Fibroblast of the aortic adventitia (primary cell): ENCODE measurements around the gene HEPACAM2. TPM values are rescaled to one million over a fixed set of nuclear protein-coding genes. Genes with fewer than 3 reads are reported as not detected.

ENCODE experiments used
- DNase-seq: peaks from one replicate; pipeline ENCODE4 v3.0.0-alpha.2; 2010; ENCODE audit warnings: low read depth
- H3K4me3 ChIP-seq: 2 replicates; pipeline ENCODE4 v1.5.1; 2011; ENCODE audit warnings: low read depth, mild to moderate bottlenecking, control low read depth, low read length, moderate library complexity
- CTCF ChIP-seq: IDR thresholded peaks from 2 replicates; pipeline ENCODE4 v1.5.1; 2011; ENCODE audit warnings: mild to moderate bottlenecking, low read length, control low read depth, inconsistent platforms; ENCODE audit not compliant: insufficient read depth
- total RNA-seq: library from RNA; depleted of rRNA; stranded (reverse); fragments of >200 nt; gene quantifications from 2 replicates; pipeline ENCODE4 v1.2.3, GENCODE V29; 2012; ENCODE audit warnings: low replicate concordance

Gene HEPACAM2
- total RNA-seq, 1 donor = not detected

- no peak for TF ChIP-seq CTCF
- H3K4me3 ChIP-seq = peak overlapping the region; percentile 69
- DNase-seq = peak; percentile 22
Measured at GRCh38 chr7:93146472-93147141, 79.7 kb downstream of the HEPACAM2 start.

- no peak for TF ChIP-seq CTCF
- no peak for DNase-seq
- H3K4me3 ChIP-seq = no peak overlapping the region
Measured at GRCh38 chr7:93146036-93146435, 80.2 kb downstream of the HEPACAM2 start.

- no peak for DNase-seq
- no peak overlapping the region for H3K4me3 ChIP-seq
- no peak for TF ChIP-seq CTCF
Measured at GRCh38 chr7:93145354-93145753, 80.9 kb downstream of the HEPACAM2 start.

- no peak overlapping the region for H3K4me3 ChIP-seq
- no peak for TF ChIP-seq CTCF
- no peak for DNase-seq
Measured at GRCh38 chr7:93142127-93142526, 84.1 kb downstream of the HEPACAM2 start.

GRCh38 chr7:93140582-93141191, 85.6 kb downstream of the HEPACAM2 start:
- no peak for DNase-seq
- no peak for TF ChIP-seq CTCF
- no peak overlapping the region for H3K4me3 ChIP-seq

- DNase-seq = no peak
- TF ChIP-seq CTCF = no peak
- no peak overlapping the region for H3K4me3 ChIP-seq
Measured at GRCh38 chr7:93138576-93138975, 87.7 kb downstream of the HEPACAM2 start.

Other genes starting within 250 kb of the HEPACAM2 start
- 18.3 and 57.5 TPM in 2 replicates for gene SAMD9, start 108.5 kb downstream of the HEPACAM2 start, total RNA-seq
- gene SAMD9L, start 78.1 kb downstream of the HEPACAM2 start, total RNA-seq = 22.6 and 39.4 TPM in 2 replicates
- gene VPS50, start 5.9 kb upstream of the HEPACAM2 start, total RNA-seq = 32.3 and 50.0 TPM in 2 replicates